IPS-18c (cell line): Measurements from ENCODE around the gene LRPAP1.

Experiments
- H3K4me3 ChIP-seq: 2 replicates; pipeline ENCODE4 v1.7.0; 2013; ENCODE audit warnings: low read depth, mild to moderate bottlenecking, low read length, moderate library complexity; ENCODE audit not compliant: insufficient read depth
- H3K9me3 ChIP-seq: one replicate; pipeline ENCODE4 v1.6.1; 2013; ENCODE audit warnings: mild to moderate bottlenecking, low read length, moderate library complexity; ENCODE audit not compliant: control insufficient read depth, insufficient read depth

The LRPAP1 gene

GRCh38 chr4:3476341-3476747 lies 55.9 kb downstream of the LRPAP1 start:
- no peak overlapping the region for H3K4me3 ChIP-seq

GRCh38 chr4:3475713-3476260 lies 56.4 kb downstream of the LRPAP1 start:
- no peak overlapping the region for H3K4me3 ChIP-seq
- H3K9me3 ChIP-seq, result no peaks in the 10 kb centered on the region

More at GRCh38 chr4:3476341-3476747, 55.9 kb downstream of the LRPAP1 start:
- no peaks in the 10 kb centered on the region for H3K9me3 ChIP-seq

- Histone ChIP-seq H3K9me3 (no peaks in the 10 kb centered on the region), H3K4me3 (no peak overlapping the region)
Observed at GRCh38 chr4:3475041-3475712, 57.0 kb downstream of the LRPAP1 start.

GRCh38 chr4:3473996-3474765 lies 58.0 kb downstream of the LRPAP1 start:
- no peak overlapping the region for H3K4me3 ChIP-seq
- no peaks in the 10 kb centered on the region for H3K9me3 ChIP-seq

DNA sequence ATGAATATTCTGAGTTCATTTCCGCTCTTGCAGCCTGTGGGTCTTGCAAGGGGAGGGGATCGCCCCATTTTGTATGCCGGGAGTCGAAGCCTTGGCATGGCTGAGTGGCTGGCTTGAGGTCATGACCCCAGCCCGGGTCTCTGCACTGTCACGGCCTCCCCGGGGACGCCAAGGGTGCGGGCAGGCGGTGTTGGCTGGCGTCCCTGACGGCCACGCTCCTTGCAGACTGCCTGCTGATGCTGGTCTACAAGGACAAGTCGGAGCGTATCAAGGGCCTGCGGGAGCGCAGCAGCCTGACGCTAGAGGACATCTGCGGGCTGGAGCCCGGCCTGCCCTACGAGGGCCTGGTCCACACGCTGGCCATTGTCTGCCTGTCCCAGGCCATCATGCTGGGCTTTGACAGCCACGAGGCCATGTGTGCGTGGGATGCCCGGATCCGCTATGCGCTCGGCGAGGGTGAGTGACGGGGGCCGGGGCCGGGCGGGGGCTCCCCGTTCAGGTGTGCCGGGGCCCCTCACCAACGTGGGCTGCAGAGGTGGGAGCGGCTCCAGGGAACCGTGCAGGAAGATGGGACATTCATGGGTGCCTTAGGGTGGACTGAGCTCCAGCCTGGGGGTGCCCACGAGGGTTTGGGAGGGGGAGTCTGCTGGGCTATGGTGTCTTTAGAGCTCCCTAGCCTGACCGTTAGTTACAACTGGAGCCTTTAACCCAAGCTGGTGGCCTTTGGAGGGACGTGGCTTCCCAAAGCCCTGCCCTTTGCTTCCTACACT lies 58.9 kb downstream of the LRPAP1 start:
- Histone ChIP-seq H3K4me3 (no peak overlapping the region), H3K9me3 (no peaks in the 10 kb centered on the region)

- Histone ChIP-seq H3K9me3 (no peaks in the 10 kb centered on the region), H3K4me3 (no peak overlapping the region)
Observed at GRCh38 chr4:3472411-3473141, 59.6 kb downstream of the LRPAP1 start.

DNA sequence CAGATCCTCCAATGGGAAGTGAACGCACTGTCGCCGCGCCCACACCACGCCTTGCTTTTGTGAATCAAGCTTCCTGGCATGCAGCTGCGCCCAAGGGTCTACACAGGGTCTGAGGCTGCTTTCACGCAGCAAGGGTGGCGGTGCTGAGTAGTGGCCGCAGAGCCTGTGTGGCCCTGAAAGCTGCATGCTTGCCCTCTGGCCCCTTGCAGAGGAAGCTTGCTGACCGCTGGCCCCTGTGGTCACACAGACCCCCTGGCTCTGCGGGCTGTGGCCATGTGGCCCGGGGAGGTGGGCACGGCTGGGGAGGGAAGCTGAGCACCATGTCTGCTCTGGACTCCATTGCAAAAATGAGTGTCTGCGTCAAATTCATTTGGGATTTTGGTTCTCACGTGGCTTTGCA lies 60.3 kb downstream of the LRPAP1 start:
- Histone ChIP-seq H3K9me3 (no peaks in the 10 kb centered on the region), H3K4me3 (no peak overlapping the region)

DNA sequence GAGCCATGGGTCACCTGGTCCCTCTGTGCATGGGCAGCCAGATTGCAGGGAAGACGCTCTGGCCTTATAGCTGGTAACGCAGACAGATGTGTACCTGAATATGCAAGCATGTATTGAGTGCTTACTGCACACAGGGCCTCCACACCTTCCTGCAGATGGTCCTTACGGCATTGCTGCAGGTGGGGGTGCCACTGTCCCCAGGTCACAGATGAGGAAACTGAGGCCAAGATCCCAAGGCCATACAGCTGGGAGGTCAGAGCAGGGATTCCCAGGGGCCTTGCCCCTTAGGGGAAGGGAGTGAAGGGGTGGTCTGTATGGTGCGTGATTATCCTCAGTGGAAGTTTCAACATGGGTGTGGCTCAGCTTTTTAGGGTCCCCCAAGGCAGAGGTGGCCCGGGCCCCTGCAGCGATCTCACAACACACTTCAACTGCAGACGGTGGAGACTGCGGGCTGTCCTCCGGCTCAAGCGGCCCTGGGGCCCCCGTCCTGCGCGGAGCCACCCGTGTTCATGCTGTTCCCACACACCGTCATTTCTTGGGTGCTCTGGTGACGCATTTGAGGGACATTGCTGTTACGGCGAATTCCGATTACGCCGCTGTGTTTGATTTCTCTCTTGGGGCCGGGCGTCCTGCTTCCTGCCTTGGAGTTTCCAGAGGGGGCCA lies 61.0 kb downstream of the LRPAP1 start:
- Histone ChIP-seq H3K9me3 (no peaks in the 10 kb centered on the region), H3K4me3 (no peak overlapping the region)

- Histone ChIP-seq H3K4me3 (no peak overlapping the region), H3K9me3 (no peaks in the 10 kb centered on the region)
Observed at GRCh38 chr4:3470244-3471097, 61.8 kb downstream of the LRPAP1 start.

- Histone ChIP-seq H3K4me3 (no peak overlapping the region), H3K9me3 (no peaks in the 10 kb centered on the region)
Observed at GRCh38 chr4:3469386-3470243, 62.6 kb downstream of the LRPAP1 start.

DNA sequence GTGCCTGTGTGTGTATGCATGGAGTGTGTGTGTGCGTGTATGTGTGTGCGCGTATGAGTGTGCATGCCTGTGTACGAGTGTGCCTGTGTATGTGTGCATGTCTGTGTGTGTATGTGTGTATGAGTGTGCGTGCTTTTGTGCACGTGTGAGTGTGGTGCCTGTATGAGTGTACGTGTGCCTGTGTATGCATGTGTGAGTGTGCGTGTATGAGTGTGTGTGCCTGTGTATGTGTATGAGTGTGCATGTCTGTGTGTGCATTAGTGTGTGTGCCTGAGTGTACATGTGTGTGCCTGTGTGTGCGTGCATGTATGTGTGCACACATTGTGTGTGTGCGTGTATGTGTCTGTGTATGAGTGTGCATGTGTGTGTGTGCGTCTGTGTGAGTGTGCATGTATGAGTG lies 63.4 kb downstream of the LRPAP1 start:
- no peak overlapping the region for H3K4me3 ChIP-seq
- no peaks in the 10 kb centered on the region for H3K9me3 ChIP-seq

DNA sequence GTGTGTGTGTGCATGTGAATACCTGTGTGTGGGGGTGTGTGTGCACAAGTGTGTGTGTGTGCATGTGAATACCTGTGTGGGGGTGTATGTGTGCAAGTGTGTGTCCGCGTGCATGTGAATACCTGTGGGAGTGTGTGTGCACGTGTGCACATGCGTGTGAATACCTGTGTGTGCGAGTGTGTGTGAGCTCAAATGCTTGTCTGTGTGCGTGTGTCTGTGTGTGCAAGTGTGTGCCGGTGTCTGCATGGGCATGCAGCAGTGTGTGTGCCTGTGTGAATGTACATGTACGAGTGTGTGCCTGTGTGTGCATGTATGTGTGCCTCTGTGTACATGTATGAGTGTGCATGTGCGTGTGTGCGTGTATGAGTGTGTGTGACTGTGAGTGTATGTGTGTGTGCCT lies 64.1 kb downstream of the LRPAP1 start:
- Histone ChIP-seq H3K9me3 (no peaks in the 10 kb centered on the region), H3K4me3 (no peak overlapping the region)

- Histone ChIP-seq H3K9me3 (no peaks in the 10 kb centered on the region), H3K4me3 (no peak overlapping the region)
Observed at GRCh38 chr4:3467601-3468031, 64.6 kb downstream of the LRPAP1 start.

- Histone ChIP-seq H3K4me3 (no peak overlapping the region), H3K9me3 (no peaks in the 10 kb centered on the region)
Observed at GRCh38 chr4:3466691-3467600, 65.3 kb downstream of the LRPAP1 start.
